ENCODE measurements around the gene NRL.

NRL gene

GRCh38 chr14:24133735-24134134 lies 19.0 kb upstream of the NRL start:
- H3K4me2 ChIP-seq (ENCODE audit: low read depth, low read length, poor library complexity, severe bottlenecking): no peak overlapping the region
- H3K79me2 ChIP-seq (ENCODE audit: insufficient read depth, low read length): peaks cover 28% of the 10 kb centered on the region
- TF ChIP-seq EZH2phosphoT487 (IDR thresholded peaks at IDR 0.05; ENCODE audit: borderline replicate concordance) (no peak), CTCF (conservative IDR thresholded peaks at IDR 0.05; ENCODE audit: low read length) (no peak)
- H4K20me1 ChIP-seq (ENCODE audit: insufficient read depth, low read length, poor library complexity, severe bottlenecking): peaks cover 15% of the 10 kb centered on the region
- peaks cover 44% of the 10 kb centered on the region for H3K4me1 ChIP-seq (ENCODE audit: insufficient read depth, low read length, poor library complexity, severe bottlenecking)
- H3K9me3 ChIP-seq (ENCODE audit: insufficient read depth, low read depth, low read length): no peaks in the 10 kb centered on the region
- no peaks in the 10 kb centered on the region for H3F3A ChIP-seq (ENCODE audit: low read depth)
- no peaks in the 10 kb centered on the region for H3K27me3 ChIP-seq (ENCODE audit: insufficient read depth, low read length, poor library complexity, severe bottlenecking)
- H3K9me2 ChIP-seq (replicated peaks; ENCODE audit: low read depth, low read length): no peaks in the 10 kb centered on the region
- no peak overlapping the region for H2AFZ ChIP-seq (ENCODE audit: low read length)
- H3K4me3 ChIP-seq (ENCODE audit: low read length, poor library complexity, severe bottlenecking): no peak overlapping the region
- no peak overlapping the region for H3K9ac ChIP-seq (ENCODE audit: low read depth, low read length, poor library complexity, severe bottlenecking)
- peaks cover 11% of the 10 kb centered on the region; the same call in 1 of the 2 replicates for H3K36me3 ChIP-seq (ENCODE audit: insufficient read depth, low read length)

GRCh38 chr14:24132976-24133375 lies 18.2 kb upstream of the NRL start:
- Histone ChIP-seq H3K4me2 (ENCODE audit: low read depth, low read length, poor library complexity, severe bottlenecking) (no peak overlapping the region), H3F3A (ENCODE audit: low read depth) (no peaks in the 10 kb centered on the region), H3K4me1 (ENCODE audit: insufficient read depth, low read length, poor library complexity, severe bottlenecking) (peaks cover 40% of the 10 kb centered on the region), H2AFZ (ENCODE audit: low read length) (no peak overlapping the region), H3K36me3 (ENCODE audit: insufficient read depth, low read length) (peaks cover 4% of the 10 kb centered on the region; the same call in 1 of the 2 replicates), H3K79me2 (ENCODE audit: insufficient read depth, low read length) (peaks cover 20% of the 10 kb centered on the region), H3K9ac (ENCODE audit: low read depth, low read length, poor library complexity, severe bottlenecking) (no peak overlapping the region), H3K9me2 (replicated peaks; ENCODE audit: low read depth, low read length) (no peaks in the 10 kb centered on the region), H3K4me3 (ENCODE audit: low read length, poor library complexity, severe bottlenecking) (no peak overlapping the region), H3K27me3 (ENCODE audit: insufficient read depth, low read length, poor library complexity, severe bottlenecking) (no peaks in the 10 kb centered on the region), H4K20me1 (ENCODE audit: insufficient read depth, low read length, poor library complexity, severe bottlenecking) (peaks cover 10% of the 10 kb centered on the region), H3K9me3 (ENCODE audit: insufficient read depth, low read depth, low read length) (no peaks in the 10 kb centered on the region)
- TF ChIP-seq CTCF (conservative IDR thresholded peaks at IDR 0.05; ENCODE audit: low read length): no peak
- TF ChIP-seq EZH2phosphoT487 (IDR thresholded peaks at IDR 0.05; ENCODE audit: borderline replicate concordance): no peak

GRCh38 chr14:24132061-24132685 lies 17.4 kb upstream of the NRL start:
- H3K9ac ChIP-seq (ENCODE audit: low read depth, low read length, poor library complexity, severe bottlenecking): no peak overlapping the region
- TF ChIP-seq EZH2phosphoT487 (IDR thresholded peaks at IDR 0.05; ENCODE audit: borderline replicate concordance) (no peak), CTCF (conservative IDR thresholded peaks at IDR 0.05; ENCODE audit: low read length) (no peak)
- no peak overlapping the region for H3K4me3 ChIP-seq (ENCODE audit: low read length, poor library complexity, severe bottlenecking)
- no peaks in the 10 kb centered on the region for H3F3A ChIP-seq (ENCODE audit: low read depth)
- H3K4me1 ChIP-seq (ENCODE audit: insufficient read depth, low read length, poor library complexity, severe bottlenecking): peaks cover 33% of the 10 kb centered on the region
- no peak overlapping the region for H2AFZ ChIP-seq (ENCODE audit: low read length)
- H4K20me1 ChIP-seq (ENCODE audit: insufficient read depth, low read length, poor library complexity, severe bottlenecking): peaks cover 4% of the 10 kb centered on the region
- H3K9me2 ChIP-seq (replicated peaks; ENCODE audit: low read depth, low read length): no peaks in the 10 kb centered on the region
- H3K27me3 ChIP-seq (ENCODE audit: insufficient read depth, low read length, poor library complexity, severe bottlenecking): no peaks in the 10 kb centered on the region
- H3K9me3 ChIP-seq (ENCODE audit: insufficient read depth, low read depth, low read length): no peaks in the 10 kb centered on the region
- H3K36me3 ChIP-seq (ENCODE audit: insufficient read depth, low read length): no peaks in the 10 kb centered on the region
- peaks cover 12% of the 10 kb centered on the region for H3K79me2 ChIP-seq (ENCODE audit: insufficient read depth, low read length)
- no peak overlapping the region for H3K4me2 ChIP-seq (ENCODE audit: low read depth, low read length, poor library complexity, severe bottlenecking)
